CD4-positive, alpha-beta T cell treated with Interferon alpha-2 for 1 hour (primary cell): Measurements from ENCODE around the gene TTC14.

Source experiments
- DNase-seq, 2 donors: peaks; one replicate each; pipeline ENCODE4 v3.0.0-alpha.2; 2020 to 2022

TTC14 gene

DNA sequence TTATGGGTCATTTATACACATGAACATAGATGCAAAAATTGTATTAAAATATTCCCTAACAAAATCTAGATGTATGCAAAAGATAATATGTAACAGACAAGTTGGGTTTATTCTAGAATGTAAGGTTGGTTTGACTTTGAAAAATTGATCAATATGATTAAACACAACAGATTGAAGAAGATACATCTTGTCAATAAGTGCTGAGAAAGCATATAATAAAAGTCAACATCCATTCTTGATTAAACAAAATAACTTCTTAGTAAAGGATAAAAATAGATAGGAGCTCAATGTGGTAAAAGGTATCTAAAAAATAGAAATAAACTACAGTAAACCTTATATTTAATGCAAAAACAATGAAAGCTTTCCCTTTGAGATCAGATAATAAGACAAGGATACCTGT is 39.0 kb downstream of the TTC14 start:
- DNase-seq: no peak

DNA sequence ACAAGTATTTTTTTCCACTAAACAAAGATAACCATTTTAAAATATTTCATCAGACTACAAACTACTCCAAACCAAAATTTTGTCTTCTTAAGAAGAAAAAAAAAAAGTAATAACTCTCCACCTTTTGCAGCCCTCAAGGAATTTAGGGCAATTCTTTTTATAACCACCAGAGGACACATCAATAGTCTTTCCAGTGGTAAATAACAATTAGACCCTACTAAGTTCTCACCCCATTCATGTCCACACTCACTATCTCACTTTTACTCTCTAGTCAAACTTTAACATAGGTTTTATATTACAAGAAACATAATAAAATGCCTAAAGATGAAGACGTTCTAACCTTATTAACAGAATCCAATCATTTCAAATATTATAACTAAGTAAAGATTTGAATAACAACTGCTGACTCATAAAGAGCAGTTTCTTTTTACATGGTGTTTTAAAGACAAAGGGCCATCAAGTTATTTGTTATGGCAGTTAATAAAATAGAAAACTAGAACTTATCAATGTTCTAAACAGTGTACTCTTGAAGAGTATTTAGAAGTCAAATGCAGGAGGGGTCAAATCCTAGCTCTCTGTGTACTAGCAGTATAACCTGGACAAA is 44.3 kb downstream of the TTC14 start:
- DNase-seq: no peak

GRCh38 chr3:180656406-180656805 is 54.4 kb downstream of the TTC14 start:
- no peak for DNase-seq

DNA sequence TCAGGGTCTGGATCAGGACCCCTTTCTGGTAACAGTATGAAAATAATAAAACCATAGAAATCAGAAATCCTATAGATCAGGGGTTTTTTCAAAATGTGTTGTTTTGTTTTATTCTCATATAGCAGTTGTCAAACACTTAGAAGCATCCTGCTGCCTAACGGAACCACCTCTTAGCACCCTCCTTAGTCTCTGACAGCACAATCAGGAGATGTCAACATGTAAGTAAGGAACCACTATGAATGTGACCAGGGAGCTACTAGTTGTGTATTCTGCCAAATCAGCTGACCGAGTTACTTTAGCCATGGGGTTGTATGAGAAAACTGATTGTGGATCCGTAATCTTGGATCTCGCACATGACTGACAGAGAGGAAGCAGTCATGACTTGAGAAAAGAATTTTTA is 55.1 kb downstream of the TTC14 start:
- DNase-seq: no peak
